Stimulated activated CD8-positive, alpha-beta memory T cell treated with anti-CD3 and anti-CD28 coated beads, Interleukin-7, amount 100 ng/mL, for 48 hours (primary cell): ENCODE measurements around the gene IQSEC1.

Source experiments
- DNase-seq, 2 donors: peaks; one replicate each; pipeline ENCODE4 v3.0.0-alpha.2; 2020; ENCODE audit warnings: low read depth in 1 of 2; ENCODE audit errors: extremely low read depth in 1 of 2

IQSEC1 gene

GRCh38 chr3:12957824-12958792 lies 115.1 kb downstream of the IQSEC1 start:
- no peak for DNase-seq

- no peak for DNase-seq
Observed at GRCh38 chr3:12957339-12957738, 115.9 kb downstream of the IQSEC1 start.

GRCh38 chr3:12956316-12956660 lies 116.9 kb downstream of the IQSEC1 start:
- no peak for DNase-seq

GRCh38 chr3:12955651-12956315 lies 117.4 kb downstream of the IQSEC1 start:
- no peak for DNase-seq

GRCh38 chr3:12954891-12955650 lies 118.2 kb downstream of the IQSEC1 start:
- peak; percentile 6 to 34 for DNase-seq

GRCh38 chr3:12954180-12954579 lies 119.0 kb downstream of the IQSEC1 start:
- DNase-seq, result no peak

GRCh38 chr3:12953201-12953995 lies 119.8 kb downstream of the IQSEC1 start:
- DNase-seq, result no peak

GRCh38 chr3:12952343-12953200 lies 120.7 kb downstream of the IQSEC1 start:
- no peak for DNase-seq

- peak; percentile 20 to 59 for DNase-seq
Observed at GRCh38 chr3:12948891-12949711, 124.1 kb downstream of the IQSEC1 start.

- DNase-seq, result no peak
Observed at GRCh38 chr3:12948371-12948770, 124.9 kb downstream of the IQSEC1 start.

GRCh38 chr3:12947504-12948369 lies 125.5 kb downstream of the IQSEC1 start:
- DNase-seq, result no peak

- DNase-seq, result no peak
Observed at GRCh38 chr3:12946649-12947316, 126.4 kb downstream of the IQSEC1 start.

GRCh38 chr3:12946251-12946648 lies 127.0 kb downstream of the IQSEC1 start:
- no peak for DNase-seq

- no peak for DNase-seq
Observed at GRCh38 chr3:12944849-12945248, 128.4 kb downstream of the IQSEC1 start.

- DNase-seq, result no peak
Observed at GRCh38 chr3:12944413-12944812, 128.8 kb downstream of the IQSEC1 start.

GRCh38 chr3:12943124-12944021 lies 129.9 kb downstream of the IQSEC1 start:
- DNase-seq, result no peak
